Effector memory CD4-positive, alpha-beta T cell (primary cell): ENCODE data around the gene MED29.

Source experiments
- DNase-seq, 3 donors: peaks; one replicate each; pipeline ENCODE4 v3.0.0-alpha.2; 2020
- H3K27ac ChIP-seq: 2 replicates; pipeline ENCODE4 v1.7.0; 2013; ENCODE audit warnings: mild to moderate bottlenecking, low read length, moderate library complexity; ENCODE audit not compliant: insufficient read depth, poor library complexity, severe bottlenecking
- H3K27me3 ChIP-seq: replicated peaks from 2 replicates; pipeline ENCODE4 v1.7.0; 2013; ENCODE audit warnings: mild to moderate bottlenecking, low read length; ENCODE audit not compliant: insufficient read depth, control insufficient read depth, poor library complexity, severe bottlenecking
- H3K36me3 ChIP-seq: 2 replicates; pipeline ENCODE4 v1.7.0; 2013; ENCODE audit warnings: mild to moderate bottlenecking, low read length, moderate library complexity; ENCODE audit not compliant: control insufficient read depth, insufficient read depth
- H3K4me1 ChIP-seq: 2 replicates; pipeline ENCODE4 v1.7.0; 2013; ENCODE audit warnings: low read length, mild to moderate bottlenecking; ENCODE audit not compliant: control insufficient read depth, insufficient read depth, poor library complexity, severe bottlenecking
- H3K4me3 ChIP-seq: 2 replicates; pipeline ENCODE4 v1.7.0; 2013; ENCODE audit warnings: low read length, low read depth, mild to moderate bottlenecking; ENCODE audit not compliant: insufficient read depth, poor library complexity, severe bottlenecking
- H3K9me3 ChIP-seq: 2 replicates; pipeline ENCODE4 v1.7.0; 2013; ENCODE audit warnings: mild to moderate bottlenecking, low read length, moderate library complexity; ENCODE audit not compliant: control insufficient read depth

MED29 gene

GRCh38 chr19:39410831-39411080 is 19.6 kb downstream of the MED29 start:
- H3K4me1 ChIP-seq: peaks cover 35% of the 10 kb centered on the region
- H3K9me3 ChIP-seq: no peaks in the 10 kb centered on the region
- no peak for DNase-seq
- H3K27ac ChIP-seq: peak overlapping the region; percentile 100
- peak overlapping the region; percentile 99 for H3K4me3 ChIP-seq
- no peaks in the 10 kb centered on the region for H3K27me3 ChIP-seq
- peaks cover 22% of the 10 kb centered on the region for H3K36me3 ChIP-seq

GRCh38 chr19:39411081-39411831 is 20.1 kb downstream of the MED29 start:
- Histone ChIP-seq H3K27me3 (no peaks in the 10 kb centered on the region), H3K4me1 (peaks cover 31% of the 10 kb centered on the region), H3K27ac (peak overlapping the region; percentile 100), H3K9me3 (no peaks in the 10 kb centered on the region), H3K4me3 (peak overlapping the region; percentile 99), H3K36me3 (peaks cover 22% of the 10 kb centered on the region)
- peak in 1 of 3 donors; percentile 38 for DNase-seq

- DNase-seq: peak; percentile 81 to 86 (median 86)
- Histone ChIP-seq H3K27me3 (no peaks in the 10 kb centered on the region), H3K4me3 (peak overlapping the region; percentile 99), H3K36me3 (peaks cover 22% of the 10 kb centered on the region), H3K4me1 (peaks cover 31% of the 10 kb centered on the region), H3K27ac (peak overlapping the region; percentile 100), H3K9me3 (no peaks in the 10 kb centered on the region)
Observed at GRCh38 chr19:39411832-39412099, 20.6 kb downstream of the MED29 start.

- peak; percentile 94 to 95 (median 94) for DNase-seq
- peaks cover 31% of the 10 kb centered on the region for H3K4me1 ChIP-seq
- peak within 1 kb of the TSS; percentile 100 for H3K27ac ChIP-seq
- peak within 1 kb of the TSS; percentile 99 for H3K4me3 ChIP-seq
- H3K36me3 ChIP-seq: peaks cover 17% of the 10 kb centered on the region
- H3K9me3 ChIP-seq: no peaks in the 10 kb centered on the region
- no peaks in the 10 kb centered on the region for H3K27me3 ChIP-seq
Observed at GRCh38 chr19:39412100-39412866, 21.1 kb downstream of the MED29 start, which contains the start of gene PLEKHG2. TSS of gene PLEKHG2 (plus strand) at chr19:39412669. CDS start at chr19:39414087, 1,418 bp downstream.

GRCh38 chr19:39412867-39413271 is 21.7 kb downstream of the MED29 start:
- Histone ChIP-seq H3K27me3 (no peaks in the 10 kb centered on the region), H3K36me3 (peaks cover 11% of the 10 kb centered on the region), H3K27ac (peak overlapping the region; percentile 100), H3K4me3 (peak overlapping the region; percentile 85), H3K9me3 (no peaks in the 10 kb centered on the region), H3K4me1 (peaks cover 31% of the 10 kb centered on the region)
- DNase-seq: no peak

- DNase-seq: peak in 1 of 3 donors; percentile 32
- H3K36me3 ChIP-seq: peaks cover 6% of the 10 kb centered on the region
Observed at GRCh38 chr19:39413272-39413910, 22.2 kb downstream of the MED29 start.

GRCh38 chr19:39413911-39414608 is 22.9 kb downstream of the MED29 start:
- Histone ChIP-seq H3K9me3 (no peaks in the 10 kb centered on the region), H3K4me3 (peak overlapping the region; percentile 85), H3K27ac (peak overlapping the region; percentile 100), H3K4me1 (peaks cover 31% of the 10 kb centered on the region), H3K36me3 (peaks cover 6% of the 10 kb centered on the region), H3K27me3 (no peaks in the 10 kb centered on the region)
- DNase-seq: no peak

More at GRCh38 chr19:39413272-39413910, 22.2 kb downstream of the MED29 start:
- no peaks in the 10 kb centered on the region for H3K9me3 ChIP-seq
- no peaks in the 10 kb centered on the region for H3K27me3 ChIP-seq
- peak overlapping the region; percentile 100 for H3K27ac ChIP-seq
- peaks cover 31% of the 10 kb centered on the region for H3K4me1 ChIP-seq
- peak overlapping the region; percentile 85 for H3K4me3 ChIP-seq

- H3K9me3 ChIP-seq: no peaks in the 10 kb centered on the region
- H3K27me3 ChIP-seq: no peaks in the 10 kb centered on the region
- H3K27ac ChIP-seq: no peak overlapping the region
- peaks cover 27% of the 10 kb centered on the region for H3K4me1 ChIP-seq
- H3K36me3 ChIP-seq: peaks cover 9% of the 10 kb centered on the region
- H3K4me3 ChIP-seq: no peak overlapping the region
- DNase-seq: no peak
Observed at GRCh38 chr19:39415111-39416046, 24.2 kb downstream of the MED29 start.
